Measurements from ENCODE around the gene PRMT5.
"Not testable (repeated sequence)": the region's sequence is repeated elsewhere in the genome, so short reads cannot be mapped to it uniquely, and the experiment has no call there.

Gene PRMT5

GRCh38 chr14:22929961-22930364, 787 bp upstream of the PRMT5 start:
- DNase-seq = no peak

DNA sequence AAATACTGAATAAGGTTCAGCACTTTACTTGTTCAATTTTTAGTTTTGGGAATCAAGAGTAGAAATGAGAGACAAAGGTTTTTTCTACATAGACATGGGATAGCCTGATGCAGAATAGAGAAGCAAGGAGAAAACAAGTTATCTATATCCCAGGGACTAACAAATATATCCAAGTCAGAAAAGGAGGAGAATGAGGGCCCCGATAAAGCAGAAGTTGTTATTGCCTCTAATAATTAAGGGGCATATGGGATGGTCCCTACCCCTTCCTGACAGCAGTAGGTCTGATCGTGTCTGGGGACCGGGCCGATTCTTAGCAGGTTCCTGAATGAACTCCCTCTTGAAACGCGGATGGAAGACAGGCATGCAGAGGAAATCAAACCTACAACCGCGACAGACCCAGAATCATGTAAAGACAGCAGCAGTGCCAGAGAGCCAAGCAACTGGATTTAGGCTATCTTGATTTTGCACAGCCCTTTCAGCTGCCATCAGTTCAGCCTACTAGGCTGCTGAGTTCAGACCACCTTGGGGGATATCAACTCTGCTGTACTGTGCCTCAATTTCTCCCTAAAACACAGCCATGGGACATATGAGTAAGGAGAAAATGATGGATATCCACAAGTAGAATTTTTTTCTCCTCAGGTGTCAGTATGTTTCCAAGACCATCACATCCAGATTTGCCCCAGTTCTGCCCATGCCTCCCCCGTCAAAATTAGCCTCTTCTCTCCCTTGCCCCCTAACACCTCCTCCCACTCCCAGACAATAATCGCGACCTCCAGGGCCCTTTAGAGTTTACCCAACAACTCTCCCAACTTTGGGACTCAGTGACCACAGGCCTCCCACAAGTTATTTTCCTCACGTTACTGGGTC, 706 bp downstream of the PRMT5 start:
- DNase-seq = peak in 1 of 2 experiments; percentile 7

GRCh38 chr14:22926316-22926715, 2.9 kb downstream of the PRMT5 start:
- DNase-seq = no peak

- DNase-seq = no peak
These were observed 3.7 kb downstream of the PRMT5 start for GRCh38 chr14:22925513-22925912.

DNA sequence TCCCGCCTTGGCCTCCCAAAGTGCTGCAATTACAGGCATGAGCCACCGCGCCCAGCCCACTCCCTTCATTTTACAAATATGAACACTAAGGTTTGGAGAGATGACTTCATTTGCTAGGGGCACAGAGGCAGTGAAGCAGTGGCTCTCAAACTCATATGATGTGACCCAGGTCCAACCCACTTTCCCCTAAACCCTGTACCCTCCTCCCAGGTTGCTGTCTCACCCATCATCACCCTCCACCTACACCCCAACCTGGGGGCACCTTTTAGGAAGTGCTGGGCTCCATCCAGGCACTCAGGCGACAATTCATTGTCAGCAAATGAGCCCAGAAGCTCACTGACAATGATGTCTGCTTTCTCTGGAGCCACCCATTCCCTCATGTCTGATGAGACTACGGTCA, 5.4 kb downstream of the PRMT5 start:
- DNase-seq = no peak

GRCh38 chr14:22922294-22922693, 6.9 kb downstream of the PRMT5 start:
- no peak for DNase-seq

- no peak for DNase-seq
These were observed 8.5 kb downstream of the PRMT5 start for GRCh38 chr14:22920697-22921096.

GRCh38 chr14:22919601-22919921, 9.6 kb downstream of the PRMT5 start:
- no peak for DNase-seq

DNA sequence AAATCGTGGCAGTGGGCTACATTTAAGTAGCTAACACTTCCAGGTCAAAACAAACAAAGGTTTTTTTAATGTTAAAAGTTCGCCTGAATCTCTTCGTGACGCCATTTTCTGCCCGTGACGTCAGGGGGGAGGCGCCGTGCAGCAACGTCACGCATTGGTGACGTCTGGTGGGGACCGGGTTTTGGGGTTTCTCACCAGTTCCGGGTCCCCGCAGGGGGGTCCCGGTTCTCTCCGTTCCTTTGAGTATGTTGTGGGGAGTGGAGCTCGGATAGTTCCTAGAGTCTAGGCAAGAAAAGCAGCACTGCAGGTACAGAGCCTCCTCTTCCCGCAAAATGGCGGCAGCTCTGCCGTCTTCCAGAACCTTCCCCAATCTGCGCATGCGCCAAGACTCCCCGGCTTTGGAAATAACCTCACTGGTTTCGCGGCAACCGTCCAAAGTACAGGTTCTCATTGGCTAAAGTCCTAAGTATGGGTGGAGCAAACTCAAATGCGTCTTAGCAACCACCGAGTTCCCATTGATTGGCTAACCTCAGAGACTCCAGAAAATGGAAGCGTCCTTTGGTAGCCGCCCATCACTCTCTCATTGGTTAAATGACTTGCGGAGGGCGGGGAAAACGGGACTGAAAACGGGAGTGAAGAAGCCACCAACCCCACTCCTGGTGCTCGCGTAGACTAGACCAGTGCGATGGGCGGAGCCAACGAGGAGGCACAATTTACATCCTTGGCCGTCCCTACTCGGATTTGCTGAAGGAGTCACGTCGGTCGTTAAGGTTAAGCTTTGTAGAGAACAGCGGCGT, 10.2 kb downstream of the PRMT5 start, which contains the start of gene RBM23:
Gene RBM23, minus strand, starts transcription at position 346 of the 797 bp plus-strand sequence.
- DNase-seq = peak; percentile 99 to 100

DNA sequence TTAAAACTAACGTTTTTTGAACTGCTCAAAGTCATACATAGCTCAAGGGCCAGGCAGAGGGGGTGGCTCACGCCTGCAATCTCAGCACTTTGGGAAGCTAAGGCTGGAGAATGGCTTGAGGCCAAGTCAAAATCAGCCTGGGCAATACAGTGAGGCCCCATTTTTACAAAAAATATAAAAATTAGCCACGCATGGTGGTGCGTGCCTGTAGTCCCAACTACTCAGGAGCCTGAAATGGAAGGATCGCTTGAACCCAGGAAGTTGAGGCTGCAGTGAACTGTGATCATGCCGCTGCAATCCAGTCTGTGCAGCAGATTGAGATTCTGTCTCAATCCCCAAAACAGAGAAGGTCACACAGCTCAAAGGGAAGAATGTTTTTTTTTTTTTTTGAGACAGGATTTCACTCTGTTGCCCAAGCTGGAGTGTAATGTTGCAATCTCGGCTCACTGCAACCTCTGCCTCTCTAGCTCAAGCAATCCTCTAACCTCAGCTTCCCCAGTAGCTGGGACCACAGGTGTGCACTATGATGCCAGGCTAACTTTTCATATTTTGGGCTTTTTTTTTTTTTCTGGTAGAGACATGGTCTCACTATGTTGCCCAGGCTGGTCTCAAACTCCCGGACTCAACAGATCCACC, 13.2 kb downstream of the PRMT5 start:
- DNase-seq = no peak

DNA sequence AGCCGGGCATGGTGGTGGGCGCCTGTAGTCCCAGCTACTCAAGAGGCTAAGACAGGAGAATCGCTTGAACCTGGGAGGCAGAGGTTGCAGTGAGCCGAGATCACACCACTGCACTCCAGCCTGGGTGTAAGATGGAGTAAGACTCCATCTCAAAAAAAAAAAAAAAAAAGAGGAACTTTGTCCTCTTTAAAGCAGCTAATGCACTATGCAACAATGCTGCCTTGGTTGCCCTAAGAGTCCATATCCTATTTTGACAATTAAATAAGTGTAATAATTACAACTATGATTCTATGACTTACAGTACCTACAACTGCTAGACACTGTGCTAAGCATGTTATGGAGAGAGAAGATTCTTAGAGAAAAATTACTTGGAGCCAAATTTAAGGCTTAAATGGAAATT, 14.3 kb downstream of the PRMT5 start:
- DNase-seq = not testable (repeated sequence)

DNA sequence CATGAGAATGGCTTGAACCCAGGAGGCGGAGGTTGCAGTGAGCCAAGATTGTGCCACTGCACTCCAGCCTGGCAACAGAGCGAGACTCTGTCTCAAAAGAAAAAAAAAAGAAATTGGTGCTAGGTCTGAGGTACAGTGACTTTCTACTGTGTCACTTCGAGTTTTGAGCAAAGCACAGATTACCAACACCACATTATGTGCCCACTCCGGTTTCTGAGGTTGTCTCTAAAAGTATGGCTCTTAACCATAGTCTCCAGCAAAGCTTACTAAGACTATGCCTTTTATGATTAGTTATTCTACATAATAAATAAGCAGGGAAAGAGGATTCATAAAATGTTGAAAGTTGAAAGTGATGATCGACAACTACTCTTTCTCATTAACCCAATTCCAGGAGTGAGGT, 18.3 kb downstream of the PRMT5 start:
- DNase-seq = no peak

GRCh38 chr14:22908601-22909000, 20.6 kb downstream of the PRMT5 start:
- no peak for DNase-seq

DNA sequence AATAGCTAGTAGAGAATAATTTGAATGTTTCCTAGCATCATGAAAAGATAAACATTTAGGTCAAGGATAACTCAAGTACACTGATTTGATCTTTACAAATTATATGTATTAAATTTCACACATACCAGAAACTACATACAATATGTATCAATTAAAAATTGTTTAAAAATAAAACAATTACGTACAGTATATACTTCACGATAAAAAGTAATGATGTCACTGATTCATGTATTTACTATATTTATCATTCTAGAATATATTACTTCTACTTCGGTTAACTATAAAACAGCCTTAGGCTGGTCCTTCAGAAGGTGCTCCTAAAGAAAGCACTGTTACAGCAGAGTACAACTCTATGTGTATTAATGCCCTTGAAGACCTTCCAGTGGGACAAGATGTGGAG, 21.7 kb downstream of the PRMT5 start:
- DNase-seq = no peak

- no peak for DNase-seq
These were observed 23.1 kb downstream of the PRMT5 start for GRCh38 chr14:22906073-22906472.

DNA sequence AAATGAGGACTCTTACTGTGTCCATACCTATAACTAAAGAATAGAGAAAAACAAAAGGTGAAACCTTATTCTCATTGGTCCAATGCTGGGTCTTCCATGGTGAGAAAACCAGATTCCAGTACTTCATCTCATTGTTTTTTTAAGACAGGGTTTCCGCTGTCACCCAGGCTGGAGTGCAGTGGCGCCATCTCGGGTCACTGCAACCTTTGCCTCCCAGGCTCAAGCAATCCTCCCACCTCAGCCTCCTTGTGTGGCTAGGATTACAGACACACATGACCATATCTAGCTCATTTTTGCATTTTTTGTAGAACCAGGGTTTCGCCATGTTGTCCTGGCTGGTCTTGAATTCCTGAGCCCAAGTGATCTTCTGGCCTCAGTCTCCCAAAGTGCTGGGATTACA, 23.5 kb downstream of the PRMT5 start:
- no peak for DNase-seq

DNA sequence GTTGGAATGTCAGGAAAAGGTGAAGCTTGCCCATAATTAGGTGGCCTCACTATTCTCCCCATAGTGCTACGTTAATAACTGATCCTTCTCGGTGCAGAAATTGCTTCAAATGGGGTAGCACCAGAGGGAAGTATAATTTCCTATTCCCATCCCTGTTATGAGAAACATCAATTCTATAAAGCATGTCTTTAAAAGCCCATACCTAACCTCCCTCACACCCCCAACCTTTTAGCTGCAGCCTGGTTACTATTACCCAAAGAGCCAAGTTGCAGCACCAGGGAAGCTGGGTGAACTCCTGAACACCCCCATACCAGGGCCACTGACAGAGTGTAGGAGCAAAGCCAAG, 25.5 kb downstream of the PRMT5 start:
- no peak for DNase-seq

- DNase-seq = no peak
These were observed 27.4 kb downstream of the PRMT5 start for GRCh38 chr14:22901799-22902198.

GRCh38 chr14:22900081-22900799, 28.9 kb downstream of the PRMT5 start:
- peak in 1 of 2 experiments; percentile 32 for DNase-seq

DNA sequence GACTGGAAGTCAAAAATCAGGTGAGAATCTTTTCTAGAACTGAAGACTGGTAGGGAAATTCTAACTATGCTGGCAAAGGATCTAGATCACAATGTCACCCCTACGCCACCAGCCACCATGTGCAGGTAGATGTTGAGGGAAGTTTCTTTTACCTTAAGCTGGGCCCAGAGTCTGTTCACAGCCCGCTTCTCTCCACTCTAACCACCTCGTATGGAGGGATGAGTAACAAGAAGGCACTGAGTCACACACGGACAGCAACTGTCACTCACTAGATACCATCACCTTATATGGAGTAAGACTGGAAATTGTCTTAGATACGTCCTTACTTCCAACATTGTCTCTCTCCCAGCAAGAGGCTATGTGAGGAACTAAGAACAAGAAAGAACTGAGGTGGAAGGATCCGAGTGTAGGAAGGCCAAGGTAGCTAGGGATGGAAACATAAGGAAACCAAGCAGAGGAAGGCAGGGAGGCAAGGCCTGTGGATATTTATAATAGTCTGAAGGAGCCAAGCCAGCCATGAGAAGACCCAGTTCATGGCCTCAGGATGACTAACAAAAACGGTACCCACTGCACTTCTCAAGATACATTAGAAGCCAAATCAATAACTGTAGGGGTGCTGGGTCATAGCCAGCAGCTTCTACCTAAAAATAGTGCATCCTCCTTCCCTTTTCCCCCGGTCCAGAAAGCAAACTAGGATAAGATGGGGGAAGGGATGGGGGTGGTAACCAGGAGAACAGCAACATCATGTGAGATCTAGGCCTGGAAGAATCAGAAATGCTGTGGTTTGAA, 30.7 kb downstream of the PRMT5 start:
- peak in 1 of 2 experiments; percentile 22 for DNase-seq

DNA sequence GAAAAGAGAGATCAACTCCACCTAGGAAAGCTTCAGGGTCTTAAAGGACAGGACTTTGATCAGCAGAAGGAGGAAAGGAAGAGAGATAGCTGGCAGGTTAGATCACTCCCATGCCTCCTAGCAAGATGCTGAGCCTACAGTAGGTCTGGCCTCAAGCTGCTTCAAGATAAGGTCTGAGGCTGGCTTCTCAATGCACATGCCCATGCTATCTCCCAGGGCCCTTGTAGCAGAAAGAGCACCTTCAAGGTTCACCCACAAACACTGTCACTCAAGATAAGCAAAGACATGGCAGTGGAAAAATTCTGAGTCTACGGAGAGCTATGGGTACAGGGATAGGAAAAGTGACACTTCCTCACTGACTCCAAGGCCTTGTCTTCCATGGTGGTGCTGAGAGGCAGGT, 31.8 kb downstream of the PRMT5 start:
- no peak for DNase-seq

DNA sequence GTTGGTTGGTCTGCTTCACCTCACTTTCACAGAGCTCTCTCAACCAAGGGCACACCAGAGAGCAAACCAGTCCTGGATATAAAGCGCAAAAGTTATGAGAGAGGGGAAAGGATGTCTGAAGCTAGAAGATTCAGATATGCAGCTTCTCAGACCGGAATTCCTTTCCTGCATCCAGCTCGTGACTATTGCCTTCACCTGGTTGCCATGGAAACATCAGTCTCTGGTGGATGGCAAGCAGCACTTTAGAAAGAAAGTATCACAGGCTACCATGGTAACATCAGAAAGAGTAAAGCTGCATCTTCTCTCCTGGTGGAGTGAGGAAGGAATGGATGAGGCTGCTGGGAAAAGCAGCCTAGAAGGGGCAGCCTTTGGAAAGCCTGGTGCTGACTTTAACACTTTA, 32.4 kb downstream of the PRMT5 start:
- DNase-seq = no peak

Data from activated CD4-positive, alpha-beta T cell treated with anti-CD3 and anti-CD28 coated beads, Interleukin-2, amount 50 U/mL, for 48 hours (primary cell).